ENCODE data around the gene OSR1. TPM values are rescaled to one million over a fixed set of nuclear protein-coding genes. Genes with fewer than 3 reads are reported as not detected.

The OSR1 gene
- total and polyA plus RNA-seq, 9 of the 15 experiments (the other 6 are each of a cell fraction or from before 2014, with no cell fraction given) = not detected

- TF ChIP-seq CSDE1 (IDR thresholded peaks at IDR 0.05) (peak in 1 of 2 experiments; percentile 94; a peak in 2 of 4 replicates), ZBTB17 (CRISPR knock-in tag; IDR thresholded peaks at IDR 0.05) (no peak), RBM22 (IDR thresholded peaks at IDR 0.05; ENCODE audit: low read depth, low read length, poor library complexity, severe bottlenecking) (no peak), ATF2 (CRISPR knock-in tag; IDR thresholded peaks at IDR 0.05) (peak; percentile 83; the same call in 1 of the 2 replicates), RFX5 (IDR thresholded peaks at IDR 0.05; ENCODE audit: low read depth, low read length) (peak; percentile 76; the same call in 1 of the 2 replicates), MECOM (CRISPR knock-in tag; IDR thresholded peaks at IDR 0.05) (no peak), TRIM28 (IDR thresholded peaks at IDR 0.05) (no peak), ID3 (CRISPR knock-in tag; IDR thresholded peaks at IDR 0.05) (no peak), ID3 (tag; IDR thresholded peaks at IDR 0.05) (peak; percentile 54), ILF3 (IDR thresholded peaks at IDR 0.05; ENCODE audit: borderline replicate concordance) (no peak), CEBPB (tag; IDR thresholded peaks at IDR 0.05) (peak; percentile 90), ZNF766 (CRISPR knock-in tag; conservative IDR thresholded peaks at IDR 0.05) (no peak), ETV1 (tag; conservative IDR thresholded peaks at IDR 0.05; ENCODE audit: low read depth) (peak; percentile 87), KLF10 (CRISPR knock-in tag; IDR thresholded peaks at IDR 0.05) (no peak), ZNF518B (CRISPR knock-in tag; IDR thresholded peaks at IDR 0.05) (no peak), ATF7 (IDR thresholded peaks at IDR 0.05) (peak; percentile 99), IFI16 (CRISPR knock-in tag; IDR thresholded peaks at IDR 0.05) (no peak), ZNF12 (CRISPR knock-in tag; IDR thresholded peaks at IDR 0.05) (no peak)
- TF ChIP-seq, protein P1, sequence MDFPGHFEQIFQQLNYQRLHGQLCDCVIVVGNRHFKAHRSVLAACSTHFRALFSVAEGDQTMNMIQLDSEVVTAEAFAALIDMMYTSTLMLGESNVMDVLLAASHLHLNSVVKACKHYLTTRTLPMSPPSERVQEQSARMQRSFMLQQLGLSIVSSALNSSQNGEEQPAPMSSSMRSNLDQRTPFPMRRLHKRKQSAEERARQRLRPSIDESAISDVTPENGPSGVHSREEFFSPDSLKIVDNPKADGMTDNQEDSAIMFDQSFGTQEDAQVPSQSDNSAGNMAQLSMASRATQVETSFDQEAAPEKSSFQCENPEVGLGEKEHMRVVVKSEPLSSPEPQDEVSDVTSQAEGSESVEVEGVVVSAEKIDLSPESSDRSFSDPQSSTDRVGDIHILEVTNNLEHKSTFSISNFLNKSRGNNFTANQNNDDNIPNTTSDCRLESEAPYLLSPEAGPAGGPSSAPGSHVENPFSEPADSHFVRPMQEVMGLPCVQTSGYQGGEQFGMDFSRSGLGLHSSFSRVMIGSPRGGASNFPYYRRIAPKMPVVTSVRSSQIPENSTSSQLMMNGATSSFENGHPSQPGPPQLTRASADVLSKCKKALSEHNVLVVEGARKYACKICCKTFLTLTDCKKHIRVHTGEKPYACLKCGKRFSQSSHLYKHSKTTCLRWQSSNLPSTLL (IDR thresholded peaks at IDR 0.05) = no peak
- TF ChIP-seq, protein P2, sequence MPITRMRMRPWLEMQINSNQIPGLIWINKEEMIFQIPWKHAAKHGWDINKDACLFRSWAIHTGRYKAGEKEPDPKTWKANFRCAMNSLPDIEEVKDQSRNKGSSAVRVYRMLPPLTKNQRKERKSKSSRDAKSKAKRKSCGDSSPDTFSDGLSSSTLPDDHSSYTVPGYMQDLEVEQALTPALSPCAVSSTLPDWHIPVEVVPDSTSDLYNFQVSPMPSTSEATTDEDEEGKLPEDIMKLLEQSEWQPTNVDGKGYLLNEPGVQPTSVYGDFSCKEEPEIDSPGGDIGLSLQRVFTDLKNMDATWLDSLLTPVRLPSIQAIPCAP (CRISPR knock-in tag; IDR thresholded peaks at IDR 0.05; ENCODE audit: borderline replicate concordance) = no peak
These were observed 10.5 kb downstream of the OSR1 start (continued) for GRCh38 chr2:19347619-19348562.
